ENCODE results near the gene GNG12. TPM values are rescaled to one million over a fixed set of nuclear protein-coding genes. Genes with fewer than 3 reads are reported as not detected.

Gene GNG12
- total RNA-seq, 1 donor from 2014 or later, result 40.5 TPM

- no peaks in the 10 kb centered on the region for H3K36me3 Mint-ChIP-seq
- H3K9me3 Mint-ChIP-seq, result no peaks in the 10 kb centered on the region
- no peak for TF ChIP-seq CTCF (IDR thresholded peaks at IDR 0.05; ENCODE audit: unreplicated experiment)
- H3K27ac Mint-ChIP-seq, result peak overlapping the region; percentile 99
- H3K4me3 Mint-ChIP-seq, result no peak overlapping the region
- H3K4me1 Mint-ChIP-seq, result peaks cover 55% of the 10 kb centered on the region
- DNase-seq (ENCODE audit: low spot score in 2 of 2, unreplicated experiment in 2 of 2), result no peak
- no peaks in the 10 kb centered on the region for H3K27me3 Mint-ChIP-seq (ENCODE audit: low read depth)
These were observed 83.9 kb downstream of the GNG12 start for GRCh38 chr1:67749263-67749843.

GRCh38 chr1:67748630-67749029 is 84.6 kb downstream of the GNG12 start:
- H3K36me3 Mint-ChIP-seq, result no peaks in the 10 kb centered on the region
- DNase-seq (ENCODE audit: low spot score in 2 of 2, unreplicated experiment in 2 of 2), result no peak
- H3K4me3 Mint-ChIP-seq, result peak overlapping the region; percentile 4
- H3K4me1 Mint-ChIP-seq, result peaks cover 58% of the 10 kb centered on the region
- no peaks in the 10 kb centered on the region for H3K9me3 Mint-ChIP-seq
- peak overlapping the region; percentile 96 for H3K27ac Mint-ChIP-seq
- TF ChIP-seq CTCF (IDR thresholded peaks at IDR 0.05; ENCODE audit: unreplicated experiment), result no peak
- H3K27me3 Mint-ChIP-seq (ENCODE audit: low read depth), result no peaks in the 10 kb centered on the region

GRCh38 chr1:67747671-67748546 is 85.4 kb downstream of the GNG12 start:
- peak overlapping the region; percentile 13 for H3K4me3 Mint-ChIP-seq
- TF ChIP-seq CTCF (IDR thresholded peaks at IDR 0.05; ENCODE audit: unreplicated experiment), result no peak
- no peaks in the 10 kb centered on the region for H3K9me3 Mint-ChIP-seq
- DNase-seq (ENCODE audit: low spot score in 2 of 2, unreplicated experiment in 2 of 2), result no peak
- peak overlapping the region; percentile 96 for H3K27ac Mint-ChIP-seq
- H3K27me3 Mint-ChIP-seq (ENCODE audit: low read depth), result no peaks in the 10 kb centered on the region
- peaks cover 64% of the 10 kb centered on the region for H3K4me1 Mint-ChIP-seq
- H3K36me3 Mint-ChIP-seq, result no peaks in the 10 kb centered on the region

GRCh38 chr1:67745875-67746698 is 87.2 kb downstream of the GNG12 start:
- Mint-ChIP-seq H3K4me1 (peaks cover 56% of the 10 kb centered on the region), H3K36me3 (no peaks in the 10 kb centered on the region), H3K4me3 (no peak overlapping the region), H3K27me3 (ENCODE audit: low read depth) (no peaks in the 10 kb centered on the region), H3K27ac (peak overlapping the region; percentile 60), H3K9me3 (no peaks in the 10 kb centered on the region)
- DNase-seq (ENCODE audit: low spot score in 2 of 2, unreplicated experiment in 2 of 2), result no peak
- TF ChIP-seq CTCF (IDR thresholded peaks at IDR 0.05; ENCODE audit: unreplicated experiment), result no peak

GRCh38 chr1:67743072-67743725 is 90.1 kb downstream of the GNG12 start:
- Mint-ChIP-seq H3K4me1 (peaks cover 31% of the 10 kb centered on the region), H3K9me3 (no peaks in the 10 kb centered on the region), H3K27ac (peak overlapping the region; percentile 67), H3K36me3 (no peaks in the 10 kb centered on the region), H3K4me3 (no peak overlapping the region), H3K27me3 (ENCODE audit: low read depth) (no peaks in the 10 kb centered on the region)
- DNase-seq (ENCODE audit: low spot score in 2 of 2, unreplicated experiment in 2 of 2), result no peak
- no peak for TF ChIP-seq CTCF (IDR thresholded peaks at IDR 0.05; ENCODE audit: unreplicated experiment)
